ENCODE results near the gene BRD7.

The BRD7 gene

GRCh38 chr16:50368410-50369132, at the start of gene BRD7:
Gene BRD7, minus strand, starts transcription at chr16:50368988. Its CDS starts 214 bp downstream, at chr16:50368774.
- peak; percentile 32 for DNase-seq

GRCh38 chr16:50416388-50416787, 47.6 kb upstream of the BRD7 start:
- DNase-seq = no peak

GRCh38 chr16:50414152-50414551, 45.4 kb upstream of the BRD7 start:
- no peak for DNase-seq

- no peak for DNase-seq
Observed at GRCh38 chr16:50411034-50411433, 42.2 kb upstream of the BRD7 start.

- DNase-seq = no peak
Observed at GRCh38 chr16:50408001-50408561, 39.3 kb upstream of the BRD7 start.

- no peak for DNase-seq
Observed at GRCh38 chr16:50407351-50407750, 38.6 kb upstream of the BRD7 start.

DNA sequence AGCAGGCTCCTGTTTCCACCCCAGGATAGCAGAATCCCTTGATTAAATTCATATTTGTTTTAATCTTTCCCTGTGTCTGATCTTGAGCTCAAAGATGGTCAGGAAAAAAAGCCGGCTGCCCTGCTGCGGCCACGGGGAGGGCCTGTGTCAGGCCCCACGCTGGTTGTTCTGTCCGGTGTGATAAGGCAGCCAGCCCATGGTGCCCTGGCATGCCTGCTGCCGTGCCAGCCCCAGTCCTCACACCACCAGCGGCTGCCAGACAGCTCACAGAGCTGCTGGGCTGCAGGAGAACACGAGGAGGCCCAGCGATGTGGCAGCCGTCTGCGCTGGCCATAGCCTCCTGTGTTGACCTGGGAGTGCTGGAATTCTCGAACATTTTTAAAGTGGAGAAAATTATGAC, 34.7 kb upstream of the BRD7 start:
- DNase-seq = no peak

DNA sequence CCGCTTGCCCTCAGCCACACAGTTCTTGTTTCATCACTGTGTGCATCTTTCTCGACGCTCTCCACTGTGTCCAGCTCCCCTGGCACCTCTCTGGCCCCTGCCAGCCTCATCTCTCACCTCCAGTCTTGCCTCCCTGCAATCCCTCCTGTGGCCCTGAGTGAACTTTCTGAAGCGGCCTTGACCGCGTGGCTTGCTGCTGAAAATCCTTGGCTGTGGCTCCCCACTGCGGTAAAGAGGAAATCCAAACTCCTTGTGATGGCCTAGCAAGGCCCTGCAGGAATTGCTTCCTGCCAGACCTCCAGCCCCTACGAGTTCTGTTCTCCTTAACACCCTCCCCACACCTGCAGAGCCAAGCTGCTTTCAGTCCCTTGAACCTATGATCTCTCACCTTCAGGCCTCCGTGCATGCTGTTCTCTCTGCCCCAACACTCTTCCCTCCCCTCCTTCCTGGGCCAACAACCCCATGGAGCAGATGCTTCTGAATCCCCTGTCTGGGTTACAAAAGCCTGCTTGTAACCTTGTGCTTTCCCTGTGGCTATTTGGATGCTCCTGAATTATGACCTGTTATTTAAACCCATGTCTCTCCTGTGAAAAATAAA, 33.6 kb upstream of the BRD7 start:
- DNase-seq = no peak

- DNase-seq = no peak
Observed at GRCh38 chr16:50401355-50401754, 32.6 kb upstream of the BRD7 start.

- no peak for DNase-seq
Observed at GRCh38 chr16:50400967-50401348, 32.2 kb upstream of the BRD7 start.

DNA sequence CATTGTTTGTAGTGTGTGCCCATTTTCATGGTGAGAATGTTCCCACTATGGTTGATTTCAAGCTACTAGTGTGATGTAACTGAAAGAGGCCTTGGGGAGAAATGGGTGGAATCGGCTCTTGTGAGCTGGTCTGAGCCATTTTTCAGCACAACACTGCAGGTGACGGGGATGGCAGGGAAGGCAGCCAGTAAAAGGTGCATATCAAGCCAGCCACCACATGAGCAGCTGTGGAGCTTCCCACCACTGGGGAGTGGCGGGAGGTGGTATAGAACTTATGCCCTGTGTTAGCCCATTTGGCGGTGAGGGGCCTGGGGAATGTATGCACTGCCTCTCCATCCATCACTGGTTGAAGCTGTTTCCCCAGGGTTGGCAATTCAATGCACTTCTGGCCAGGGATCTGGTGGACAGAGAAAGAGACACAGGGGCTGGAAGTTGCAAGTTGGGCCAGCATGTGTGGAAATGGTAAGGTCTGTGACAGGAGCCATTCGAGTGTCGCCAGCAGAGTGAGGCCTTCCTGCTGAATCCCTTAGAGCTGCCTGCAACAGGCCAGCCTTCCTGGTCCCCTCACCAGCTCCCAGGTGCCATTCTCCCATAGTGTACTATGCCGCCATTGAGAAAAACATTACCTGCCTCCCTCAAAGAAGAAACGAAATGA, 31.7 kb upstream of the BRD7 start:
- DNase-seq = no peak

DNA sequence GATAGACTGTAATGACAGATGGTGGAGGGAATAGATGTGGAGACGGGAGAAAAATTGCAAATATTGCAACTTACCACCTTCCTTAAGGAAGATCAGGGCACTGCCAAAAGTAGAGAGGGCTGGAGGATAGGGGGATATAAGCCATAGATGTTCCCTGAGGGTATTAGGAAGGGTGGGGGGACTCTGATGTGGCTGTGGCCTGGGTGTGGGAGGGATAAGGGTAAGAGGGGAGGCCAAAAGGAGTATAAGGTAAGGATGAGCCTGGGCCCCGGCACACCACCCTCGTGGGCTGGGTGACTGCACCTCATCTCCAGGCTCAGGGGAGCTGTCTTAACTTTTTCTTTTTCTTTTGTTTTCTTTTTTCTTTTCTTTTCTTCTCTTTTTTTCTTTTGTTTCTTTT, 30.6 kb upstream of the BRD7 start:
- no peak for DNase-seq

DNA sequence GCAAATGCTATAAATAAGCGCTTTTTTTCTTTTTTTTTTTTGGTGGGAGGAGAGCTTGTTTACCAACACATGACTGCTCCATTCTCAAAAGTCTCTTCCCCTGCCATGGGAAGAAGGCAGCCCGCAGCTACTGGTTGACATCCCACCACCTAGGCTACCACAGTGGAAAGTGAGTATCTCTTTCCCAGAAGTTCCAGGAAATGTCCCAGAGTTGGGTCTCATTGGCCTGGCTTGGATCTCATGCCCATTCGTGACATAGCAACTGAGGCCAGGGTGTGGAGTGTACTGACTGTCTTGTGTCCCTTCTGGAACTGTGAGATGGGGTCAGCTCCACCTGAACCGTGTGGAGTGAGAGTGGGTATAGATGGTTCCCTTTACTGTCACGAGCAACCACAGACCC, 29.5 kb upstream of the BRD7 start:
- no peak for DNase-seq

DNA sequence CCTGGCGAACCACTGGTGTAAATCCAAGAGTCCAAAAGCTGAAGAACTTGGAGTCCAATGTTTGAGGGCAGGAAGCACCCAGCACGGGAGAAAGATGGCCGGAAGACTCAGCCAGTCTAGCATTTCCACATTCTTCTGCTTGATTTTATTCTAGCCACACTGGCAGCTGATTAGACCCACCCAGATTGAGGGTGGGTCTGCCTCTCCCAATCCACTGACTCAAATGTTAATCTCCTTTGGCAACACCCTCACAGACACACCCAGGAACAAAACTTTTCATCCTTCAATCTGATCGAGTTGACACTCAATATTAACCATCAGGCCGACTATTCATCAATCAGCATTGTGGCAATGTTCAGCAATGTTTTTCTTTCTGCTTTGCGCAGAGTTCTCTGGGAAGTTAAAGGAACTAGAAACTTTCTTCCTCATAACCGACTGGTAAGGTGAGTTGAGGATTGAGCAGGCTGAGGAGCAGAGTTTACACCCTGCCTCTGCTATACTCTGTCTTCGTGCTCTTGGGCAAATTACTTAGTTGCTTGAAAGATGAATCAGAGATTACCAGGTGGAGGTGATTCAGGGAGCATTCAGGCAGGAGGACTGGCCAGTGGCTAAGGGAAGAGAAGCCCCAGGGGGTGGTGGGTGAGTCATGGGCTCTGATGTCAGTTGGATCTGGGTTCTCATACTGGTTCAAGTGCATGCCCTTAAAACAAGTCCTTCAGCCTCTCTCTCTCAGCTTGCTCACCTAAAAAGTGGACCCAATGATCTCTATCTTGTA, 28.2 kb upstream of the BRD7 start:
- DNase-seq = no peak

GRCh38 chr16:50395763-50396710, 27.2 kb upstream of the BRD7 start:
- DNase-seq = no peak

DNA sequence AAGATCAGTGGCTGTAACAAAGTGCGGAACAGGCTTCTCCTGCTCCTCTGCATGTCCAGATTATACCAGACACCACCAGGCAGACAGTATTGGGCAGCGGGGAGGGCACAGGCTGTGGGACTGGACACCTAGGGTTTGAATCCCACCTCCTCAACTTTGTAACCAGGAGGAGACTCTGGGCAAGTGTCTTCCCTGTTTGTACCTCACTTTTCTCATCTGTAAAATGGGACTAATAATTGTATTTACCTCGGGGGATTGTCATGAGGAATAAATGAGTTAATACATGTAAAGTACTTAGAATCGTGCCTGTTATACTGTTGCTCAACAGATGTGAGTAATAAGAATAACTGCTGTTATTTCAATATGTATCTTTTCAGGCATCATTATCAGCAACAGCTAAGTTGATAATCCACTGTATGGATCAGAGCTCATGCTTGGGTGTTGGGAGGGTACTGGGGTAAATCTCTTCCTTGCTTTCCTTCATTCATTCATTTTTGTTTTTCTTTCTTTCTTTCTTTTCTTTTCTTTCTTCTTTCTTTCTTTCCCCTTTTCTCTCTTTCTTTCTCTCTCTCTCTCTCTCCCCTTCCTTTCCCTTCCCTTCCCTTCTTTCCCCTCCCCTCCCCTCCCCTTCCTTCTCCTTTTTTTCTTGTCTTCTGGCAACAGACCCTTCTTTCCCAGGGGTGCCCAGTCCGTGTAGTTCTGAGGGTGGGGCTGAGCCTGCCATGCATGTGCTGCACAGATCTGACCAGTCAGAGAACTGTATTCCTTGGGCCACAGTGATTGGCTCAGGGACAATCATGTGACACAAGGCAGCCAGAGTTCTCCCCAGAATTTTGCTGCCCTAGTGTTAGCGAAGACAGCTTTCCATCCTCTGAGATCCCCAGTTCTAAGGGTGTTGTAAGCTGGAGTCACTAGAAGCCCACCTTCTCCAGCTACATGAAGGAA, 25.3 kb upstream of the BRD7 start:
- DNase-seq = no peak

GRCh38 chr16:50393416-50393815, 24.6 kb upstream of the BRD7 start:
- DNase-seq = no peak

DNA sequence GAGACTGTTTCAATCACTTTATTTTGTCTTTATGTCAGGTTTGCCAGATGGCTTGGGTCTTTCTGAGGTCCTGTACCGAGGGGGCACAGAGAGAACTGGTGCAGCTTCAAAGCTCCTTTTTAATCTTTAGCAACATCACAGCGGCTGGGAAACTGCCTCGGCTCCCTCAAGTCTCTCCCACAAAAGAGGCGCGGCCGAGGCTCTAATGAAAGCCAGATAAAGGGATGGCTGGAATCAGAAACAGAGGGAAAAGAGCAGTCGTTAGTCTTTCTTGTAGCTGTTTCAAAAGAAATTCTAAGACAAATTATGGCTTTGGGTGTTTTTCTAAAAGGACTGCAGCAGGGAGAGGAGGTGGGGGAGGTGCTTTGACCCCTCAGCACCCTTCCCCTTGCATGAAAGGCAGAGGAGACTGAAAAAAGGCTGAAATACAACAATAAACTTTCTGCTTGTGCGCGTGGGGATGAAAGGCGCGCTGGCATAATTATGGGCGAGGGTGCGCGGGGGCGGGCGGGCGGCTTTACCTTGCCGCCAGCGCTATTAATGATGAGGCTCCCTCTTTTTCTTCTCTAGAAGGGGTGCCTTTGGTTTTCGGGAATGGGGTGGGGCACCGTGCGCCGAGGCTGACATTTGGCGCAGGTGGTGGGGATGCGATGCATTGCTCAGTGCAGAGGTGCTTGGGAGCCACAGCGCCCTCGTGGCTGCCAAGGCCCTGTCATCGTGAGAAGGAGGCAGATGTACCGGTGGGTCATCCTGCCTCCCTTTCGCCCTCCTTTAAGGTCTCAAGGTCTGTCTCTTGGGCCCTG, 22.3 kb upstream of the BRD7 start:
- DNase-seq = no peak

DNA sequence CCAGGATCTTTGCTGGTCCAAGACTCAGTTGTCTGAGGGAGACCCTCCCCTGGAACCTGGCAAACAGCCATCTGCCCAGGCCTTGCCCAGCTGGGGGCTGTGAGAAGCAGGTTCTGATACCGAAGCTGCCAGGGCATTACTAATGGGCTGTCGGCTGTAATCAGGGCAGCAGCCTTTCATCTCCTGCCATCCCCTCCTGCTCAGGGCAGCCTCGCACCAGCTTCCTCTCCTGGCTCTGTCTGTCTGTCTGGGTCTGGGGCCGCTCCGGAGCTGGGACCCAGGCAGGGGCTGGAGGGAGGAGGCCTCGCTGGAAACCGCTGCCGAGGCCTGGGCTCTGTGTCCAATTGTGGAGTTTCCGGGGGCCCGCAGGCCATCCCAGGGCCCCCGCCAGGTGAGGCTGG, 21.6 kb upstream of the BRD7 start:
- no peak for DNase-seq

GRCh38 chr16:50389900-50390299, 21.1 kb upstream of the BRD7 start:
- DNase-seq = no peak
